NCI-H748 (cell line): ENCODE results near the gene SZT2.

Experiments
- DNase-seq: peaks from one replicate; lab custom pipeline; 2025; ENCODE audit not compliant: unreplicated experiment; lab: John Stamatoyannopoulos, UW

SZT2 gene

GRCh38 chr1:43440358-43440757 is 50.7 kb downstream of the SZT2 start:
- DNase-seq: no peak

- DNase-seq: no peak
Observed at GRCh38 chr1:43441166-43441893, 51.6 kb downstream of the SZT2 start.

- DNase-seq: no peak
Observed at GRCh38 chr1:43441894-43442637, 52.4 kb downstream of the SZT2 start.

GRCh38 chr1:43442756-43443155 is 53.1 kb downstream of the SZT2 start:
- DNase-seq: no peak

- no peak for DNase-seq
Observed at GRCh38 chr1:43443197-43443946, 53.7 kb downstream of the SZT2 start.

GRCh38 chr1:43444151-43444828 is 54.6 kb downstream of the SZT2 start:
- DNase-seq: no peak

GRCh38 chr1:43444836-43445235 is 55.1 kb downstream of the SZT2 start:
- no peak for DNase-seq

GRCh38 chr1:43445606-43446387 is 56.1 kb downstream of the SZT2 start:
- DNase-seq: no peak

- no peak for DNase-seq
Observed at GRCh38 chr1:43446388-43446740, 56.7 kb downstream of the SZT2 start.

- DNase-seq: no peak
Observed at GRCh38 chr1:43446881-43447835, 57.5 kb downstream of the SZT2 start.

GRCh38 chr1:43447891-43448708 is 58.4 kb downstream of the SZT2 start:
- DNase-seq: no peak

- DNase-seq: no peak
Observed at GRCh38 chr1:43448955-43449707, 59.4 kb downstream of the SZT2 start.

- no peak for DNase-seq
Observed at GRCh38 chr1:43449708-43450069, 60.0 kb downstream of the SZT2 start.

GRCh38 chr1:43450251-43450941 is 60.7 kb downstream of the SZT2 start:
- DNase-seq: no peak

- DNase-seq: no peak
Observed at GRCh38 chr1:43451157-43451591, 61.5 kb downstream of the SZT2 start.

GRCh38 chr1:43451701-43452532 is 62.2 kb downstream of the SZT2 start:
- no peak for DNase-seq
